Measurements from ENCODE around the gene UNC79.

GRCh38 chr14:93703941-93704340, 273.2 kb downstream of the UNC79 start:
- TF ChIP-seq CTCF (IDR thresholded peaks at IDR 0.05; ENCODE audit: insufficient read depth, low read length) (no peak), POLR2AphosphoS5 (IDR thresholded peaks at IDR 0.05; ENCODE audit: low read depth) (no peak), SPI1 (IDR thresholded peaks at IDR 0.05; ENCODE audit: borderline replicate concordance, low read depth) (no peak), GABPA (IDR thresholded peaks at IDR 0.05; ENCODE audit: low read depth) (no peak), REST (IDR thresholded peaks at IDR 0.05; ENCODE audit: insufficient replicate concordance, low read depth) (no peak)
